Neuronal stem cell (in vitro differentiated cells): Measurements from ENCODE around the gene KRTAP10-2.
A peak's percentile ranks its signal among the peaks of the same experiment; 100 is the strongest.
"Not testable (repeated sequence)": the region's sequence is repeated elsewhere in the genome, so short reads cannot be mapped to it uniquely, and the experiment has no call there.

ENCODE experiments used
- DNase-seq: peaks from one replicate; pipeline ENCODE4 v3.0.0-alpha.2; 2013; ENCODE audit warnings: low spot score
- H2AFZ ChIP-seq: one replicate; pipeline ENCODE4 v1.6.1; 2013; ENCODE audit warnings: mild to moderate bottlenecking, low read length, inconsistent platforms
- H2AK5ac ChIP-seq: 2 replicates; pipeline ENCODE4 v1.6.1; 2013; ENCODE audit warnings: low read depth, mild to moderate bottlenecking, inconsistent platforms, low read length, moderate library complexity, mixed read lengths
- H2BK120ac ChIP-seq: 2 replicates; pipeline ENCODE4 v1.6.1; 2013; ENCODE audit warnings: low read depth, mild to moderate bottlenecking, inconsistent platforms, low read length, moderate library complexity, mixed read lengths
- H2BK12ac ChIP-seq: one replicate; pipeline ENCODE4 v1.6.1; 2013; ENCODE audit warnings: low read length, inconsistent platforms
- H2BK15ac ChIP-seq: 2 replicates; pipeline ENCODE4 v1.6.1; 2013; ENCODE audit warnings: mild to moderate bottlenecking, low read length, inconsistent platforms, mixed read lengths
- H2BK5ac ChIP-seq: one replicate; pipeline ENCODE4 v1.6.1; 2013; ENCODE audit warnings: inconsistent platforms, mild to moderate bottlenecking, low read length, moderate library complexity
- H3K14ac ChIP-seq: one replicate; pipeline ENCODE4 v1.6.1; 2013; ENCODE audit warnings: low read length, inconsistent platforms
- H3K18ac ChIP-seq: 2 replicates; pipeline ENCODE4 v1.6.1; 2013; ENCODE audit warnings: low read length, inconsistent platforms
- H3K23ac ChIP-seq: 2 replicates; pipeline ENCODE4 v1.6.1; 2013; ENCODE audit warnings: low read depth, mild to moderate bottlenecking, mixed read lengths, low read length, inconsistent platforms; ENCODE audit not compliant: poor library complexity
- H3K27ac ChIP-seq: replicated peaks from 3 replicates; pipeline ENCODE4 v1.5.1; 2013; ENCODE audit warnings: low read length, inconsistent platforms
- H3K27me3 ChIP-seq, 3 experiments: 2 replicates each; pipeline ENCODE4 v1.6.1; 2013; ENCODE audit warnings: low read length in 3 of 3, mild to moderate bottlenecking in 2 of 3, inconsistent platforms in 1 of 3, low read depth in 1 of 3, mixed read lengths in 1 of 3, moderate library complexity in 1 of 3; ENCODE audit not compliant: control insufficient read depth in 3 of 3, insufficient read depth in 3 of 3
- H3K36me3 ChIP-seq, 2 donors: replicated peaks in 1 of 2; 2 replicates each; pipeline ENCODE4 v1.6.1; 2013; ENCODE audit warnings: low read length in 2 of 2; ENCODE audit not compliant: control insufficient read depth in 2 of 2, insufficient read depth in 2 of 2
- H3K4ac ChIP-seq: 2 replicates; pipeline ENCODE4 v1.6.1; 2013; ENCODE audit warnings: inconsistent platforms, mild to moderate bottlenecking, low read length, moderate library complexity
- H3K4me1 ChIP-seq, 2 donors: 1 replicate in 1 of 2; 2 replicates in 1 of 2; pipeline ENCODE4 v1.6.1; 2013; ENCODE audit warnings: low read length in 2 of 2, low read depth in 1 of 2; ENCODE audit not compliant: control insufficient read depth in 2 of 2, insufficient read depth in 1 of 2
- H3K4me2 ChIP-seq: one replicate; pipeline ENCODE4 v1.6.1; 2013; ENCODE audit warnings: mild to moderate bottlenecking, low read length, inconsistent platforms; ENCODE audit not compliant: insufficient read depth, poor library complexity, severe bottlenecking
- H3K4me3 ChIP-seq, 2 donors: 2 replicates each; pipeline ENCODE4 v1.5.1; 2013; ENCODE audit warnings: low read length in 2 of 2, mild to moderate bottlenecking in 2 of 2, inconsistent platforms in 1 of 2, moderate library complexity in 1 of 2
- H3K79me1 ChIP-seq: one replicate; pipeline ENCODE4 v1.6.1; 2013; ENCODE audit warnings: low read depth, mild to moderate bottlenecking, inconsistent platforms, low read length, moderate library complexity
- H3K9ac ChIP-seq: one replicate; pipeline ENCODE4 v1.6.1; 2013; ENCODE audit warnings: mild to moderate bottlenecking, low read depth, low read length, inconsistent platforms; ENCODE audit not compliant: poor library complexity
- H3K9me3 ChIP-seq, 2 donors: replicated peaks in 1 of 2; 2 replicates each; pipeline versions ENCODE3 to v1.6.1; 2013; ENCODE audit warnings: low read length in 2 of 2, mild to moderate bottlenecking in 2 of 2, inconsistent platforms in 1 of 2, low read depth in 1 of 2, mixed read lengths in 1 of 2, moderate library complexity in 1 of 2; ENCODE audit not compliant: control insufficient read depth in 2 of 2, insufficient read depth in 1 of 2
- H4K8ac ChIP-seq: one replicate; pipeline ENCODE4 v1.6.1; 2013; ENCODE audit warnings: low read depth, mild to moderate bottlenecking, inconsistent platforms, low read length, moderate library complexity
- H4K91ac ChIP-seq: one replicate; pipeline ENCODE4 v1.6.1; 2013; ENCODE audit warnings: low read length, low read depth, mild to moderate bottlenecking, inconsistent platforms; ENCODE audit not compliant: poor library complexity
- WGBS, 2 donors: extraction: QIAGEN DNeasy Blood & Tissue Kit; methylation state at CpG; one replicate each; pipeline ENCODE4 v1.1.7; 2013; ENCODE audit warnings: missing lambda C conversion rate in 2 of 2, mixed read lengths in 1 of 2; ENCODE audit not compliant: insufficient read length in 2 of 2, insufficient replicate concordance in 1 of 2; ENCODE audit errors: extremely low coverage in 2 of 2; 5-methylcytosine and 5-hydroxymethylcytosine counted together

The KRTAP10-2 gene

DNA sequence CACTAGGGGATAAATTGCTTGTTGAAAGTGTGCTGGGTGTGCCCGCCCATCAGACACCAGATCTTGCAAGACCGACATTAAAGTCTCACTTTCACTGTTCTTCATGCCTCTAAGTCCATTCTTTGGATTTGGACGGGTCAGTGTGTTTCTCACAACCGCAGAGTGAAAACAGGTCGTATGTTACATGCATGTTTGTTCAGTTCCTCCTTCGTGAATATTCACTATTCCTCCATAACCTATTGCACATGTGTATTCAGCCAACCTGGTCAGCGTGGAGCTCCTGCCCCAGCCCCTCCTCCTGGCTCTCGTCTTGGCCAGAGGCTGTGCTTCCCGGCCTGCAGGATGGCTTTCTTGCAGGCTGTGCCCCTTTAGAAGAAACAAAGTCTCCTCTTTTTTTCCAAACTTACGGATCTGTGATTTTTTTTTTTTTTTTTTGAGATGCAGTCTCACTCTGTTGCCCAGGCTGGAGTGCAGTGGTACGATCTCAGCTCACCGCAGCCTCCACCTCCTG is 43.2 kb upstream of the KRTAP10-2 start:
- H3K18ac ChIP-seq: no peak overlapping the region
- DNase-seq: no peak
- H3K9me3 ChIP-seq: peaks cover 2 to 3% of the 10 kb centered on the region in 2 donors
- H3K27ac ChIP-seq: no peak overlapping the region
- peaks cover 2% of the 10 kb centered on the region for H3K79me1 ChIP-seq
- H3K36me3 ChIP-seq: no peaks in the 10 kb centered on the region
- H3K4ac ChIP-seq: no peak overlapping the region
- H3K23ac ChIP-seq: no peak overlapping the region
- no CpG with 5 or more reads among the region's 12 CpGs for WGBS, 2 donors
- no peak overlapping the region for H4K91ac ChIP-seq
- H2BK120ac ChIP-seq: no peak overlapping the region
- no peak overlapping the region for H2BK12ac ChIP-seq
- no peak overlapping the region for H3K4me3 ChIP-seq
- H4K8ac ChIP-seq: no peak overlapping the region
- no peak overlapping the region for H2BK15ac ChIP-seq
- H3K9ac ChIP-seq: no peak overlapping the region
- no peak overlapping the region for H3K4me2 ChIP-seq
- no peak overlapping the region for H3K14ac ChIP-seq
- peak overlapping the region; percentile 58 for H2AFZ ChIP-seq
- peaks cover 3 to 7% of the 10 kb centered on the region in 2 donors for H3K4me1 ChIP-seq
- peak overlapping the region; percentile 3 for H2AK5ac ChIP-seq
- H2BK5ac ChIP-seq: no peak overlapping the region
- no peaks in the 10 kb centered on the region for H3K27me3 ChIP-seq

- Histone ChIP-seq H3K27me3 (no peaks in the 10 kb centered on the region), H3K27ac (no peak overlapping the region), H2BK12ac (no peak overlapping the region), H2AFZ (peak overlapping the region; percentile 58), H4K8ac (no peak overlapping the region), H3K14ac (no peak overlapping the region), H2AK5ac (no peak overlapping the region), H3K4me1 (peaks cover 3 to 7% of the 10 kb centered on the region in 2 donors), H2BK15ac (peak overlapping the region; percentile 87), H3K79me1 (peaks cover 3% of the 10 kb centered on the region), H3K9me3 (peaks cover 0 to 3% of the 10 kb centered on the region in 2 donors), H2BK5ac (peak overlapping the region; percentile 75), H2BK120ac (peak overlapping the region; percentile 21), H3K4ac (no peak overlapping the region), H3K4me3 (no peak overlapping the region), H4K91ac (no peak overlapping the region), H3K4me2 (no peak overlapping the region), H3K18ac (peak overlapping the region; percentile 20), H3K9ac (no peak overlapping the region), H3K23ac (no peak overlapping the region), H3K36me3 (no peaks in the 10 kb centered on the region)
- no peak for DNase-seq
- no CpG with 5 or more reads among the region's 20 CpGs for WGBS, 2 donors
These were observed 42.5 kb upstream of the KRTAP10-2 start for GRCh38 chr21:44593598-44594405.

DNA sequence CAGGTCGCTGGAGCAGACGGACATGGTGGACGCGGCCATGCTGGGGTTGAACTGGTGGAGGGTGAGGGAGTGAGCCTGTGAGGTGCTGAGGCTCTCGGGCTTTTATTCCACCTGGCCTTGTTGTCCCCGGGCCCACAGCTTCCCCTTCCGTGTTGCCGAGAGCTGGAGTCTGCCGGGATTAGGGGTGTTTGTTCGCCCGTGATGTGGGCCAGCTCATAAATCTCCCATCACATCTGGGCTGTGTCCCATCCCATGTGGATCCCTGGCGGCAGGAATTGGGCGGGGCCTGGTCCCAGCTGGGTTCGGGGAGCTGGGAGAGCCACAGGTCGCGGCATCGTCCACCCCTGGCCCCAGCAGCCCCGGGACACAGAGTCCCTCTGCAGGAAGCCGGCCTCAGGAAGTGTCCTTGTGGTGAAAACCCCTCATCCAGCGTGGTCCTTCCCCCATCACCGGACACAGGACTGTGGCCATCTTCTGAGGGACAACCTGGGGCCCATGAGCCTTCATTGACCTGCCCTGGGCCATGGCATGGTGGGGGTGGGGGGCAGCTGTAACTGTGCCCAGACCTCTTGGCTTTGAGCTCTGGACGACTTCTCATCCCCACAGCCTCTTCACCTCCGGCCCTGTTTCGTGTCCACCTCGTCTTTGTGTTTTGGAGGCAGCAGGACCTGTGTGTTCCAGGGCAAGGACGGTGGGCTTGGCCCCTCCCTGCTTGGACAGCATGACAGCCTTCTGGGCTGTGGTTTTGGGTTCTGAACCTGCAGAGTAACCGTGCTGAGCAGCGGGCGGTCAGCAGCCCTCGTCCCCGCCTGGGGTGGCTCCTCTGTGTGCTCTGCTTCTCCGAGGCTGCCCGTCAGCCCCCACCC is 41.4 kb upstream of the KRTAP10-2 start, which contains the start of gene KRTAP10-6:
TSS of gene KRTAP10-6 (minus strand) at position 60 of the 866 bp plus-strand sequence. CDS start at position 39, 21 bp downstream.
- Histone ChIP-seq H3K4me1 (peaks cover 3 to 6% of the 10 kb centered on the region in 2 donors), H3K14ac (peak within 1 kb of the TSS; percentile 89), H3K9ac (no peak within 1 kb of the TSS), H3K23ac (peak within 1 kb of the TSS; percentile 73), H3K27ac (no peak within 1 kb of the TSS), H3K9me3 (peaks cover 0 to 3% of the 10 kb centered on the region in 2 donors), H2BK15ac (peak within 1 kb of the TSS; percentile 87), H3K27me3 (no peaks in the 10 kb centered on the region), H2AK5ac (peak within 1 kb of the TSS; percentile 99), H3K36me3 (no peaks in the 10 kb centered on the region), H3K18ac (peak within 1 kb of the TSS; percentile 100), H2BK12ac (peak within 1 kb of the TSS; percentile 98), H3K79me1 (peaks cover 3% of the 10 kb centered on the region), H2AFZ (peak within 1 kb of the TSS; percentile 72), H4K8ac (peak within 1 kb of the TSS; percentile 43), H3K4me3 (no peak within 1 kb of the TSS), H3K4ac (peak within 1 kb of the TSS; percentile 1), H2BK5ac (peak within 1 kb of the TSS; percentile 75), H4K91ac (no peak within 1 kb of the TSS), H3K4me2 (no peak within 1 kb of the TSS), H2BK120ac (peak within 1 kb of the TSS; percentile 38)
- DNase-seq: no peak
- no CpG with 5 or more reads among the region's 33 CpGs for WGBS, 2 donors

DNA sequence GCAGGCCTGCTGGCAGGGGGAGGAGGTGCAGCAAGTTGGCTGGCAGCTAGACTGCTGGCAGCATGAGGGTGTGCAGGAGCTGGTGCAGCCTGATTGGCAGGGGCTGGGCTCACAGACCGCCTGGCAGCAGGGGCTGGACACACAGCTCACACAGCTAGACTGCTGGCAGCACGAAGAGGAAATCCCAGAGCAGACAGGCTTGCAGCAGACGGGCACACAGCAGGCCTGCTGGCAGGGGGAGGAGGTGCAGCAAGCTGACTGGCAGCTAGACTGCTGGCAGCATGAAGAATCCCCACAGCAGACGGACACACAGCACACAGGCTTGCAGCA is 40.5 kb upstream of the KRTAP10-2 start:
- H3K4ac ChIP-seq, H3K27ac ChIP-seq, H4K91ac ChIP-seq, H2AFZ ChIP-seq, H4K8ac ChIP-seq, H2BK5ac ChIP-seq, H3K79me1 ChIP-seq, H3K9ac ChIP-seq, H3K9me3 ChIP-seq, H2BK15ac ChIP-seq, DNase-seq, H3K36me3 ChIP-seq, H3K27me3 ChIP-seq, H3K4me1 ChIP-seq, H3K4me2 ChIP-seq, H3K4me3 ChIP-seq, H2BK120ac ChIP-seq: not testable (repeated sequence)
- Histone ChIP-seq H2AK5ac (peak overlapping the region; percentile 75), H2BK12ac (peak overlapping the region; percentile 94), H3K18ac (peak overlapping the region; percentile 87), H3K23ac (peak overlapping the region; percentile 73), H3K14ac (peak overlapping the region; percentile 89)
- no CpG with 5 or more reads among the region's 4 CpGs for whole genome bisulfite sequencing, 2 donors
